ENCODE data around the gene BCL11B.

Gene BCL11B

DNA sequence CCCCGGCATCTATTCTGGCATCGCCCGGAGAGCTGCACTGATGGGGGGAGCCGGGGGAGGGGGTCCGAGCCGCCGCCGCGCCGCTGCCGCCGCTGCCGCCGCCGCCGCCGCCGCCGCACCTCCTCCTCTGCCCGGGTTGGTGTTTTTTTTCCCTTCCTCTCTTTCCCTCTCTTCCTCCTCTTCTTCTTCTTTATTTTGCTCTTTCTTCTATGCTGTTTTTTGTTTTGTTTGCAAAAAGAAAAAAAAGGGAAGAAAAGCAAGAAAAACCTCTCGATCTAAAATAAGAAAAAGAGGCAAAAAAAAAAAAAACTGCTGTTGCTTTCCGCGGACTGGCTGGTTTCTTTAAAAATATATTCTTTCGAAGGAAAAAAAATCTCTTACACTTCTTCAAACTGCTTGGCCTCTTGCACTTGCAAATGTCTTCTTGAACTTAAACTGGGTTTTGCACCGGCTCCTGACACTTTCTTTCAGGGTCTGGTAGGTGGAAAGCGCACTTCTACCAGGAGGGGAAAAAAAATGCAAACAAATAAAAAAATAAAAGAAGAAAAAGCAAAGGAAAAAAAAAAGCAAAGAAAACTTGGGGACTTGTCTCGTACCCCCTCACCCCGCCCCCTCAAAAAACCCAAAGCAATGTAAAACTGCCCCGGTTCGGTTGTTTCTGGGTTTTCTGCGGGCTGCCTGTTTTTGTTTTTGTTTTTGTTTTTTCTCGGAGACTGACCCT is 616 bp downstream of the BCL11B start:
- TF ChIP-seq, protein P1, sequence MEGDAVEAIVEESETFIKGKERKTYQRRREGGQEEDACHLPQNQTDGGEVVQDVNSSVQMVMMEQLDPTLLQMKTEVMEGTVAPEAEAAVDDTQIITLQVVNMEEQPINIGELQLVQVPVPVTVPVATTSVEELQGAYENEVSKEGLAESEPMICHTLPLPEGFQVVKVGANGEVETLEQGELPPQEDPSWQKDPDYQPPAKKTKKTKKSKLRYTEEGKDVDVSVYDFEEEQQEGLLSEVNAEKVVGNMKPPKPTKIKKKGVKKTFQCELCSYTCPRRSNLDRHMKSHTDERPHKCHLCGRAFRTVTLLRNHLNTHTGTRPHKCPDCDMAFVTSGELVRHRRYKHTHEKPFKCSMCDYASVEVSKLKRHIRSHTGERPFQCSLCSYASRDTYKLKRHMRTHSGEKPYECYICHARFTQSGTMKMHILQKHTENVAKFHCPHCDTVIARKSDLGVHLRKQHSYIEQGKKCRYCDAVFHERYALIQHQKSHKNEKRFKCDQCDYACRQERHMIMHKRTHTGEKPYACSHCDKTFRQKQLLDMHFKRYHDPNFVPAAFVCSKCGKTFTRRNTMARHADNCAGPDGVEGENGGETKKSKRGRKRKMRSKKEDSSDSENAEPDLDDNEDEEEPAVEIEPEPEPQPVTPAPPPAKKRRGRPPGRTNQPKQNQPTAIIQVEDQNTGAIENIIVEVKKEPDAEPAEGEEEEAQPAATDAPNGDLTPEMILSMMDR (IDR thresholded peaks at IDR 0.05; ENCODE audit: low read depth, low read length): no peak
- DNase-seq (ENCODE audit: extremely low read depth, low read depth): no peak

DNA sequence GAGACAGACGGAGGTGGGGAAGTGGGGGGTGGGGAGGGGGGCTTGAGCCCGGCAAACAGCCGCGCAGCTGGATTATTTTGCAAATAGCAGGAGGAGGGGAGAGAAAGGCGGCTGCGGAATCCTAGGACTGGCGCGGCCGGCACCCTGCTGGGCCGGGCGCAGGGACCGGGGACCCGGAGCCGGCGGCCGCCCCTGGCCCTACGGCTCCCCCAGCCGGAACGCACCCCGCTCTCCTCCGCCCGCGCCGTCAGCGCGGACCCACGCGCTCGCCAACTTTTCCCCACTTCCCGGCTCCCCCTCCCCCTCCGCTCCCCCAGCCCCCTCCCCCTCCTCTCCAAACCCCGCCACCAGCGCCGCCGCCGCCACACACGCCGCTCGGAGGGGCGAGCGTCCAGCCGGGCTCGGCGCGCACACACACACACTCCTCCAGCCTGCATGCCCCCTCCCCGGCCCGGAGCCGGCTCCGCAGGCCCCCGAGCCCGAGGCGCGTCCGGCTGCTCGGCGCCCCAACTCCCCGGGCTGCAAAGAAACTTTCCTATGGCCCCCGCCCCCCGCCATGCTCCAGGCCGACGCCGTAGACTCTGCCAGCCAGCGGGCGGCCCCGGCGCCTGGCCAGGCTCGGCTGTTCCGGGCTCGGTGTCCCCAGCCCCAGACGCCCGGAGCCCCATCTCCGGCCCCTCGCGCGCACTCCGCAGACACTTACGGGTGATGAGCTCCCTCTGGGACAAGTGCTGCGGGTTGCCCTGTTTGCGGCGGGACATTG is 1.4 kb downstream of the BCL11B start:
- DNase-seq (ENCODE audit: extremely low read depth, low read depth): no peak
- TF ChIP-seq, protein P1 (IDR thresholded peaks at IDR 0.05; ENCODE audit: low read depth, low read length): no peak

DNA sequence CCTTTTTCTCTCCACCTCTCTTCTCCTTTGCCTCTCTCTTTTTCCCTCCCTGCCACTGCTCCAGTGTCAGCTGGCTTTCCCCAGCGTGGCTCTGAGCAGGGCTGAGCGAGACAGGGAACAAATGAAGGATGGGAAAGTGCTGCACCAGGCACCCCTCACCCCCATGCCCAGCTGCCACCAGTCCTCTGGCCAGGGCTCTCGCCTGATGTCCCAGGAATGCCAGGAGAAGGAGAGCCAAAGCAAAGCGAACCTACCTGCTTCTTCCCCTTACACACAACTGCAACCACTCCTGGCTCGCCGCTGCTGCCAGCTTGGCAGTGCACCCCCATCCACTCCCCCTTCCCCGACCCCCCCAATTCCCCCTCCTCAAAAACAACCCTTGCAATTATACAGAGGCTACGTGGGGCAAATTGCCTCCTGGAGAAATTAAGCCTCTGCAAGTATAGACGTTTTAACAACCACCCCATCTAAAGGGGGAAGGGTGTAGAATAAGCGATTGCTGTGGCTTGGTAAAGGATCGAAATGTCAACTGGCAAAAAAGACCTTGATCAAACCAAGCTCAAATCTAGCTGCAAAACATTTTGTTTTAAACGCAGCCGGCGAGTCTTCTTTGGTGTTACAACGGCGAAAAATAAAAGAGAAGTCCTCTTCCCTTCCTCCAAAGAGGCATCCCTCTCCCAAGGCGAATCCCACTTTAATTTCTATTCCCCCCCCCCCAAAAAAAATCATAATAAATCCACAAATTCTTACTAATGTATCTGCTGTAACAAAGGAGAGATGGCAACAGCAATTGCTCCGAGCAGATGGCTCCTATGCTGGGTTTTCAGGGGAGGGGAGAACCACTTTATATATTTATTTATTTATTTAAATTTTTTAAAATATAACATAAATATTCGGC is 2.9 kb downstream of the BCL11B start:
- TF ChIP-seq, protein P1 (IDR thresholded peaks at IDR 0.05; ENCODE audit: low read depth, low read length): no peak
- DNase-seq (ENCODE audit: extremely low read depth, low read depth): no peak

DNA sequence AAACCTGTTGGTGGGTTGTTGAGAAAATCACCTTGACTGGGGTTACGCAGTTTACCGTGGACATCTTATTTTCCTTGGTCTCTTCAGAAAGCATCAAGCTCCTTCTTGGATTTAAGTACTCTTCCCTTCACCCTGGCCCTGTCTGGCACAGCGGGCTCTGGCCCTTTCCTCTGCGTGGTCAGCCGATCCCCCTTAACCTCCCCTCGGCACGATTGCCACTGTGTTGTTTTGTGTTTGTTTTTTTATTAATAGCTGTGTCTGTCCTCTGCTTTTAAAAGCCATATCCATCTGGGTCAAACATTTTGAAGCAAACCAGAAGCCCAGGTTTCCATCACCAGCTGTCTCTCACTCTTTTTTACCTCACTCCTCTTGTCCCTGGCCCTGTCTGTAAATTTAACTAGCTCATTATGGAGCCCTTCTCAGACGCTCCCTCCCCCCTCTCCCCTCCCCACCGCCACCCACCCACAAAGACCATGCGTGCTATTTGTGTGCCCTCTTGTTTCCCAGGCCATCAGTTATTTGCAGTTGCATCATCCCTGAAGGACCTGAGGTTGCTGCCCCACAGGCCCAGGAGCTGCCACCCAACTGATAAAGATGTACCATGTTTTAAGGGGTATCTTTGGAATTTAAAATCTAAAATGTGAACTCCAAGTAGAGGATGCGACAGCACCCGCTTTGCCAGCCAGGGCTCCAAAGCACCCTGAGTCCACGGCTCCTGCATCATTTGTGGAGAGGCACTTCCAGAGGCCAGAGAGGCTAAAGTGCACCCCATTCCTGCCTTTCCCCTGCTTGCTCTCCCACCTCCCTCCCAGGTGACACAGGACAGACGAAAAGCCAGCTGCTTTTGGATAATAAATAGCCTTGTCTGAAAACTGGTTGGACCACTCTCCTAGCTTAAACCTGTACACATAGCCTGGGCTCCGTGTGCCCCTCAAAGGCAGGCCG is 3.9 kb downstream of the BCL11B start:
- no peak for DNase-seq (ENCODE audit: extremely low read depth, low read depth)
- TF ChIP-seq, protein P1 (IDR thresholded peaks at IDR 0.05; ENCODE audit: low read depth, low read length): no peak

DNA sequence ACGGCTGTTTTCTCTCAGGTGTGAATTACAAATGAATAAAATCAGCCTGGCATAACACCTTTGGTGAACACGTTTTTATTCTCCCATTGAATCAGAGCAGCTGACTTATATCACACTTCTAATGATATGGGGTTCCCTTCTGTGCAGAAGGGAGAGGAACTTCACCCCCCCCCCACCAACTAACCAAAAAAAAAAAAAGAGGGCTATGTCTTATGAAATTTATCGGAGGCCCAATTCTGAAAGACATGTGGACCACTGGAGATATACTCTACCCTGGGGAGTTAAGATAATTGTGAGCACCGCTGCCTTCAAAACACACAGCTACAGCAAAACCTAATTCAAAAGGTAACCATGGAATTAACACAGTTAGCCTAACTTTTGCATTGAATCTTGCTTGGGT is 4.6 kb downstream of the BCL11B start:
- TF ChIP-seq, protein P1 (IDR thresholded peaks at IDR 0.05; ENCODE audit: low read depth, low read length): no peak

More for the DNA sequence above, 4.6 kb downstream of the BCL11B start:
- no peak for DNase-seq (ENCODE audit: extremely low read depth, low read depth)
